Measurements from ENCODE around the gene MAB21L4. TPM values are rescaled to one million over a fixed set of nuclear protein-coding genes. Genes with fewer than 3 reads are reported as not detected.

MAB21L4 gene
- total RNA-seq, 1 donor from 2014 or later = not detected

DNA sequence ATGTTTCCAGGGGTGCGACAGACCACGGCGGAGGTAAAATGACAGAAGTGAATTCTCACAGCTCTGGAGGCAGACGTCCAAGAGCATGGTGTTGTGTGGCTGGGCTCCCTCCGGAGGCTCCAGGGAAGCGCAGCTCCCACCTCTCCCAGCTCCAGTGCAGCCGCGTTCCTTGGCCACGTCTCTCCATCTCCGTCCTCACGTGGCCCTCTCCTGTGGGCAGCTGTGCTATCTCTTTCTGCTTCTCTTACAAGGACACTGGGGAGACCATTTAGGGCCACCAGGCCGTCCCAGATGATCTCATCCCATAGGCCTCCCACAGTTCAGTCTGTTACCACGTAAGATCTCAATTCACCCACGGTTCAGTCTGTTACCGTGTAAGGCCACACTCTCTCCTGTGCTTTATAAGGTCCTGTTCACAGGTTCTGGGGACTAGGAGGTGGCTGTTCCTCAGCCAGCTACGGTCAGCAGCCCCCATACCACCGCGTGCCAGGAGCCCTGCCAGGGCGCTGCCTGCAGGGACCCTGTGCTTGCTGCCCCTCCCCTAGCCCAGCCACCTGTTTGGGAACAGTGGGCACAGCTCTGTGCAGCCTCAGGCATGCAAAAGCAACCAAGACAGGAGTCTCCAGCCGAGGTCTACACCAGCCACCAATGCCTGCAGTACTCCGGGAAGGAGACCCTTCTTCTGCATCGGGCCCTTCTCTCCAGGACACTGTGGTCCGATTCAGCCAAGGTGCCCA is 2.9 kb upstream of the MAB21L4 start:
- Mint-ChIP-seq H3K4me3 (no peak overlapping the region), H3K9me3 (no peaks in the 10 kb centered on the region), H3K27ac (ENCODE audit: unreplicated experiment) (no peak overlapping the region), H3K4me1 (no peaks in the 10 kb centered on the region), H3K36me3 (ENCODE audit: low read depth) (no peaks in the 10 kb centered on the region), H3K27me3 (ENCODE audit: low read depth) (no peaks in the 10 kb centered on the region)
- no peak for TF ChIP-seq CTCF (conservative IDR thresholded peaks at IDR 0.05)
- DNase-seq (ENCODE audit: low read depth, low spot score) = no peak

GRCh38 chr2:240898108-240898730 is 2.3 kb upstream of the MAB21L4 start:
- Mint-ChIP-seq H3K27me3 (ENCODE audit: low read depth) (no peaks in the 10 kb centered on the region), H3K36me3 (ENCODE audit: low read depth) (no peaks in the 10 kb centered on the region), H3K4me3 (no peak overlapping the region), H3K4me1 (peaks cover 4% of the 10 kb centered on the region), H3K27ac (ENCODE audit: unreplicated experiment) (no peak overlapping the region), H3K9me3 (no peaks in the 10 kb centered on the region)
- TF ChIP-seq CTCF (conservative IDR thresholded peaks at IDR 0.05) = no peak
- no peak for DNase-seq (ENCODE audit: low read depth, low spot score)

DNA sequence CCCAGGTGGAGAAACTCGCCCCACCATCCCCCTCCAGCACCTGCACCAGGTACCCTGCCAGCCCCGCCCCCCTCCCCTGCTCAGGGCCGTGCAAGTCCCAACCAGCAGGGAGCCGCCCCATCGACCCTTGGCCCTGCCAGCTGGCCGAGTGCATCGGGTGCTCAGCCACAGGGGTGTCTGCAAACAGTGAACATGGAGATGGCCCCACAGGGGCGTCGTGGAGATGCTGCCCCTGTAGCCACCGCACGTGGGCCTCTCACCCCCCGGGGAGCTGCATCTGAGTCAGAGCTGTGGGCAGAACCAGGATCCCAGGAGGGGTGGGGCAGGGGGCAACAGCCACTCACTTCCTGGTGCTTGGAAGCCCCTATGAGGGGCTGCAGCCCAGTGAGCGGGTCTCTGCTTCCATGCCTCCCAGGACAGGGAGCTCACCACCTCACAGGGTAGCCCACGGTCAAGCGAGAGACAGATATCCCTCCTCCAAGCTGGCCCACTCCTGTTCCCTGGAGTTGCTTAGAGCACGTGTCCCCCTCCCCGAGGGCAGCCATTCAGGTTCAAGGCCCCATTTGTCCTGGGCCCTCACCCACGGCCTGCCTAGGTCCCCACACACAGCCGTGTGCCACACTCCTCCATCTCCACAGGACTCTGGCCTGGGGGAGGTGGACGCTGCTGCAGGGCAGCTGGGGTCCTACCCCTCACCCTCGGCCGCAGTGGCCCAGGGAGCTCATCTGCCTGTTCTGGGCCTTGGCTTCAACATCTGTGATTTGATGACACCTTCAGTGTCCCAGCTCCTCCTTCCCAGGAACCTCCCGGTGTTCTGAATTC is 1.1 kb upstream of the MAB21L4 start:
- Mint-ChIP-seq H3K27ac (ENCODE audit: unreplicated experiment) (no peak overlapping the region), H3K36me3 (ENCODE audit: low read depth) (no peaks in the 10 kb centered on the region), H3K27me3 (ENCODE audit: low read depth) (no peaks in the 10 kb centered on the region), H3K4me3 (no peak overlapping the region), H3K4me1 (peaks cover 4% of the 10 kb centered on the region), H3K9me3 (no peaks in the 10 kb centered on the region)
- no peak for DNase-seq (ENCODE audit: low read depth, low spot score)
- no peak for TF ChIP-seq CTCF (conservative IDR thresholded peaks at IDR 0.05)

- Mint-ChIP-seq H3K36me3 (ENCODE audit: low read depth) (no peaks in the 10 kb centered on the region), H3K4me3 (no peak overlapping the region), H3K4me1 (peaks cover 4% of the 10 kb centered on the region), H3K27ac (ENCODE audit: unreplicated experiment) (no peak overlapping the region), H3K27me3 (ENCODE audit: low read depth) (no peaks in the 10 kb centered on the region), H3K9me3 (no peaks in the 10 kb centered on the region)
- no peak for DNase-seq (ENCODE audit: low read depth, low spot score)
- no peak for TF ChIP-seq CTCF (conservative IDR thresholded peaks at IDR 0.05)
These were observed 438 bp upstream of the MAB21L4 start for GRCh38 chr2:240896394-240896793.

GRCh38 chr2:240894836-240895558 is 959 bp downstream of the MAB21L4 start:
- Mint-ChIP-seq H3K36me3 (ENCODE audit: low read depth) (no peaks in the 10 kb centered on the region), H3K9me3 (no peaks in the 10 kb centered on the region), H3K4me1 (peaks cover 4% of the 10 kb centered on the region), H3K4me3 (no peak overlapping the region), H3K27me3 (ENCODE audit: low read depth) (no peaks in the 10 kb centered on the region), H3K27ac (ENCODE audit: unreplicated experiment) (no peak overlapping the region)
- no peak for DNase-seq (ENCODE audit: low read depth, low spot score)
- no peak for TF ChIP-seq CTCF (conservative IDR thresholded peaks at IDR 0.05)

Measured in neural crest cell (in vitro differentiated cells).